HepG2 (cell line): Measurements from ENCODE around the gene ESRP2. TPM values are rescaled to one million over a fixed set of nuclear protein-coding genes. Genes with fewer than 3 reads are reported as not detected.

ENCODE experiments used
- ERF ChIP-seq: IDR thresholded peaks from 2 replicates; pipeline ENCODE4 v1.6.1; 2018; ENCODE audit warnings: missing biosample characterization, missing genetic modification reagents
- FIP1L1 ChIP-seq: fragments of 200-400 bp; formaldehyde crosslinking; IDR thresholded peaks from 2 replicates; pipeline ENCODE4 v1.6.1; 2018; ENCODE audit warnings: low read depth, mild to moderate bottlenecking, low read length, moderate library complexity, borderline replicate concordance; ENCODE audit not compliant: insufficient read depth
- SP5 ChIP-seq: IDR thresholded peaks from 2 replicates; pipeline ENCODE4 v1.6.1; 2016; ENCODE audit warnings: low read depth, borderline replicate concordance
- SRSF9 ChIP-seq: fragments of 200-400 bp; formaldehyde crosslinking; IDR thresholded peaks from 2 replicates; pipeline ENCODE4 v1.6.1; 2018; ENCODE audit warnings: borderline replicate concordance, mild to moderate bottlenecking, low read depth, low read length; ENCODE audit not compliant: insufficient read depth, poor library complexity, severe bottlenecking
- ZBTB8A ChIP-seq: sonication (generic); formaldehyde crosslinking; IDR thresholded peaks from 2 replicates; pipeline ENCODE4 v1.4.0; 2020; ENCODE audit warnings: mild to moderate bottlenecking, low read depth, missing genetic modification reagents, borderline replicate concordance
- ZFX ChIP-seq: sonication (generic); formaldehyde crosslinking; IDR thresholded peaks from 2 replicates; pipeline ENCODE4 v1.4.0; 2020; ENCODE audit warnings: mild to moderate bottlenecking, low read depth, missing genetic modification reagents, moderate library complexity
- ZNF430 ChIP-seq: sonication (generic); formaldehyde crosslinking; IDR thresholded peaks from 2 replicates; pipeline ENCODE4 v1.9.0; 2021; ENCODE audit warnings: mild to moderate bottlenecking, missing genetic modification reagents
- ZNF629 ChIP-seq: sonication (generic); formaldehyde crosslinking; conservative IDR thresholded peaks from 2 replicates; pipeline ENCODE4 v1.5.0; 2020; ENCODE audit warnings: missing genetic modification reagents
- ZNF713 ChIP-seq: sonication (generic); formaldehyde crosslinking; IDR thresholded peaks from 2 replicates; pipeline ENCODE4 v1.4.0; 2020; ENCODE audit warnings: mild to moderate bottlenecking, missing genetic modification reagents
- ZNF773 ChIP-seq: sonication (generic); formaldehyde crosslinking; IDR thresholded peaks from 2 replicates; pipeline ENCODE4 v1.4.0; 2020; ENCODE audit warnings: missing genetic modification reagents, borderline replicate concordance
- ZNF777 ChIP-seq: sonication (generic); formaldehyde crosslinking; IDR thresholded peaks from 2 replicates; pipeline ENCODE4 v1.4.0; 2020; ENCODE audit warnings: missing genetic modification reagents
- ZSCAN25 ChIP-seq: sonication (generic); formaldehyde crosslinking; IDR thresholded peaks from 2 replicates; pipeline ENCODE4 v1.8.0; 2022; ENCODE audit warnings: mild to moderate bottlenecking, missing genetic modification reagents
- polyA plus RNA-seq, 8 experiments: library from polyadenylated mRNA; depleted of rRNA in 3 of 8; stranded (reverse) in 7 of 8; unstranded in 1 of 8; fragments of >200 nt; fragmentation: Illumina TruSeq in 4 of 8; extraction: Trizol in 4 of 8; gene quantifications; 2 replicates each; pipeline versions ENCODE4 v1.2.1 to v1.2.3, GENCODE V29; 2011 to 2016; ENCODE audit warnings: low read depth in 4 of 8, missing spikeins in 1 of 8, mixed read lengths in 1 of 8; ENCODE audit not compliant: insufficient read depth in 1 of 8
- total RNA-seq, 5 experiments: library from RNA; depleted of rRNA; stranded (reverse); fragments of >200 nt; fragmentation: Illumina TruSeq; extraction: Trizol; gene quantifications; 2 replicates each; pipeline ENCODE4 v1.2.3, GENCODE V29; 2016; ENCODE audit warnings: low read depth in 1 of 5
- TF ChIP-seq, protein P1 (sequence below): sonication (generic); formaldehyde crosslinking; conservative IDR thresholded peaks from 2 replicates; pipeline ENCODE4 v1.8.1; 2023; ENCODE audit warnings: missing genetic modification reagents
- TF ChIP-seq, protein P2 (sequence below): sonication (generic); formaldehyde crosslinking; IDR thresholded peaks from 2 replicates; pipeline ENCODE4 v1.4.0; 2020; ENCODE audit warnings: missing genetic modification reagents
- TF ChIP-seq, protein P3 (sequence below): sonication (generic); formaldehyde crosslinking; IDR thresholded peaks from 2 replicates; pipeline ENCODE4 v1.4.0; 2020; ENCODE audit warnings: mild to moderate bottlenecking, missing genetic modification reagents

ESRP2 gene
- total and polyA plus RNA-seq, 2 of the 13 experiments (the other 11 are each of a cell fraction or from before 2014, with no cell fraction given), result 21.1 to 32.4 TPM

GRCh38 chr16:68237243-68238028 is 1.5 kb upstream of the ESRP2 start (continued):
- TF ChIP-seq, protein P1, sequence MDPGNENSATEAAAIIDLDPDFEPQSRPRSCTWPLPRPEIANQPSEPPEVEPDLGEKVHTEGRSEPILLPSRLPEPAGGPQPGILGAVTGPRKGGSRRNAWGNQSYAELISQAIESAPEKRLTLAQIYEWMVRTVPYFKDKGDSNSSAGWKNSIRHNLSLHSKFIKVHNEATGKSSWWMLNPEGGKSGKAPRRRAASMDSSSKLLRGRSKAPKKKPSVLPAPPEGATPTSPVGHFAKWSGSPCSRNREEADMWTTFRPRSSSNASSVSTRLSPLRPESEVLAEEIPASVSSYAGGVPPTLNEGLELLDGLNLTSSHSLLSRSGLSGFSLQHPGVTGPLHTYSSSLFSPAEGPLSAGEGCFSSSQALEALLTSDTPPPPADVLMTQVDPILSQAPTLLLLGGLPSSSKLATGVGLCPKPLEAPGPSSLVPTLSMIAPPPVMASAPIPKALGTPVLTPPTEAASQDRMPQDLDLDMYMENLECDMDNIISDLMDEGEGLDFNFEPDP (CRISPR knock-in tag), result no peak
- TF ChIP-seq, protein P2, sequence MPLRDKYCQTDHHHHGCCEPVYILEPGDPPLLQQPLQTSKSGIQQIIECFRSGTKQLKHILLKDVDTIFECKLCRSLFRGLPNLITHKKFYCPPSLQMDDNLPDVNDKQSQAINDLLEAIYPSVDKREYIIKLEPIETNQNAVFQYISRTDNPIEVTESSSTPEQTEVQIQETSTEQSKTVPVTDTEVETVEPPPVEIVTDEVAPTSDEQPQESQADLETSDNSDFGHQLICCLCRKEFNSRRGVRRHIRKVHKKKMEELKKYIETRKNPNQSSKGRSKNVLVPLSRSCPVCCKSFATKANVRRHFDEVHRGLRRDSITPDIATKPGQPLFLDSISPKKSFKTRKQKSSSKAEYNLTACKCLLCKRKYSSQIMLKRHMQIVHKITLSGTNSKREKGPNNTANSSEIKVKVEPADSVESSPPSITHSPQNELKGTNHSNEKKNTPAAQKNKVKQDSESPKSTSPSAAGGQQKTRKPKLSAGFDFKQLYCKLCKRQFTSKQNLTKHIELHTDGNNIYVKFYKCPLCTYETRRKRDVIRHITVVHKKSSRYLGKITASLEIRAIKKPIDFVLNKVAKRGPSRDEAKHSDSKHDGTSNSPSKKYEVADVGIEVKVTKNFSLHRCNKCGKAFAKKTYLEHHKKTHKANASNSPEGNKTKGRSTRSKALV (CRISPR knock-in tag), result peak; percentile 76
- peak; percentile 57; the same call in 1 of the 2 replicates for TF ChIP-seq ZNF777 (CRISPR knock-in tag)
- TF ChIP-seq ZNF430 (CRISPR knock-in tag), result peak; percentile 85
- peak; percentile 59; the same call in 1 of the 2 replicates for TF ChIP-seq ZSCAN25 (CRISPR knock-in tag)
- peak; percentile 99 for TF ChIP-seq SP5 (CRISPR knock-in tag)
- 0 out of 2 replicates have a peak, but pooled peaks have one; percentile 53 for TF ChIP-seq ZNF773
- TF ChIP-seq ZNF713 (CRISPR knock-in tag), result peak; percentile 63; the same call in 1 of the 2 replicates
- no peak for TF ChIP-seq ZBTB8A (CRISPR knock-in tag)
- TF ChIP-seq, protein P3, sequence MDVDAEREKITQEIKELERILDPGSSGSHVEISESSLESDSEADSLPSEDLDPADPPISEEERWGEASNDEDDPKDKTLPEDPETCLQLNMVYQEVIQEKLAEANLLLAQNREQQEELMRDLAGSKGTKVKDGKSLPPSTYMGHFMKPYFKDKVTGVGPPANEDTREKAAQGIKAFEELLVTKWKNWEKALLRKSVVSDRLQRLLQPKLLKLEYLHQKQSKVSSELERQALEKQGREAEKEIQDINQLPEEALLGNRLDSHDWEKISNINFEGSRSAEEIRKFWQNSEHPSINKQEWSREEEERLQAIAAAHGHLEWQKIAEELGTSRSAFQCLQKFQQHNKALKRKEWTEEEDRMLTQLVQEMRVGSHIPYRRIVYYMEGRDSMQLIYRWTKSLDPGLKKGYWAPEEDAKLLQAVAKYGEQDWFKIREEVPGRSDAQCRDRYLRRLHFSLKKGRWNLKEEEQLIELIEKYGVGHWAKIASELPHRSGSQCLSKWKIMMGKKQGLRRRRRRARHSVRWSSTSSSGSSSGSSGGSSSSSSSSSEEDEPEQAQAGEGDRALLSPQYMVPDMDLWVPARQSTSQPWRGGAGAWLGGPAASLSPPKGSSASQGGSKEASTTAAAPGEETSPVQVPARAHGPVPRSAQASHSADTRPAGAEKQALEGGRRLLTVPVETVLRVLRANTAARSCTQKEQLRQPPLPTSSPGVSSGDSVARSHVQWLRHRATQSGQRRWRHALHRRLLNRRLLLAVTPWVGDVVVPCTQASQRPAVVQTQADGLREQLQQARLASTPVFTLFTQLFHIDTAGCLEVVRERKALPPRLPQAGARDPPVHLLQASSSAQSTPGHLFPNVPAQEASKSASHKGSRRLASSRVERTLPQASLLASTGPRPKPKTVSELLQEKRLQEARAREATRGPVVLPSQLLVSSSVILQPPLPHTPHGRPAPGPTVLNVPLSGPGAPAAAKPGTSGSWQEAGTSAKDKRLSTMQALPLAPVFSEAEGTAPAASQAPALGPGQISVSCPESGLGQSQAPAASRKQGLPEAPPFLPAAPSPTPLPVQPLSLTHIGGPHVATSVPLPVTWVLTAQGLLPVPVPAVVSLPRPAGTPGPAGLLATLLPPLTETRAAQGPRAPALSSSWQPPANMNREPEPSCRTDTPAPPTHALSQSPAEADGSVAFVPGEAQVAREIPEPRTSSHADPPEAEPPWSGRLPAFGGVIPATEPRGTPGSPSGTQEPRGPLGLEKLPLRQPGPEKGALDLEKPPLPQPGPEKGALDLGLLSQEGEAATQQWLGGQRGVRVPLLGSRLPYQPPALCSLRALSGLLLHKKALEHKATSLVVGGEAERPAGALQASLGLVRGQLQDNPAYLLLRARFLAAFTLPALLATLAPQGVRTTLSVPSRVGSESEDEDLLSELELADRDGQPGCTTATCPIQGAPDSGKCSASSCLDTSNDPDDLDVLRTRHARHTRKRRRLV (CRISPR knock-in tag), result peak; percentile 31
- peak; percentile 93 for TF ChIP-seq ERF (CRISPR knock-in tag)
- TF ChIP-seq FIP1L1, result no peak; the same call in 1 of the 2 replicates
- TF ChIP-seq ZFX (CRISPR knock-in tag), result no peak; the same call in none of the 2 replicates
- no peak for TF ChIP-seq SRSF9
- TF ChIP-seq ZNF629, result 0 out of 2 replicates have a peak, but pooled peaks have one; percentile 18
